CD4-positive, alpha-beta T cell treated with Interferon alpha-2 for 1 hour (primary cell): ENCODE data around the gene ANKRD39.
"Not testable (repeated sequence)": the region's sequence is repeated elsewhere in the genome, so short reads cannot be mapped to it uniquely, and the experiment has no call there.

Experiments used
- DNase-seq, 2 donors: peaks; one replicate each; pipeline ENCODE4 v3.0.0-alpha.2; 2020 to 2022

The ANKRD39 gene

GRCh38 chr2:96870626-96871255 is 12.9 kb upstream of the ANKRD39 start:
- peak; percentile 43 to 73 for DNase-seq

GRCh38 chr2:96869822-96870625 is 12.2 kb upstream of the ANKRD39 start, which contains the start of gene SEMA4C:
SEMA4C (minus strand) TSS chr2:96870080; CDS start chr2:96867886, 2,194 bp downstream.
- DNase-seq: peak; percentile 40 to 70

GRCh38 chr2:96869281-96869821 is 11.5 kb upstream of the ANKRD39 start:
- DNase-seq: no peak

GRCh38 chr2:96868555-96869280 is 10.9 kb upstream of the ANKRD39 start:
- peak; percentile 46 to 71 for DNase-seq

GRCh38 chr2:96867756-96868554 is 10.1 kb upstream of the ANKRD39 start:
- no peak for DNase-seq

- DNase-seq: no peak
These were observed 9.4 kb upstream of the ANKRD39 start for GRCh38 chr2:96866986-96867755.

- DNase-seq: no peak
These were observed 8.8 kb upstream of the ANKRD39 start for GRCh38 chr2:96866586-96866985.

DNA sequence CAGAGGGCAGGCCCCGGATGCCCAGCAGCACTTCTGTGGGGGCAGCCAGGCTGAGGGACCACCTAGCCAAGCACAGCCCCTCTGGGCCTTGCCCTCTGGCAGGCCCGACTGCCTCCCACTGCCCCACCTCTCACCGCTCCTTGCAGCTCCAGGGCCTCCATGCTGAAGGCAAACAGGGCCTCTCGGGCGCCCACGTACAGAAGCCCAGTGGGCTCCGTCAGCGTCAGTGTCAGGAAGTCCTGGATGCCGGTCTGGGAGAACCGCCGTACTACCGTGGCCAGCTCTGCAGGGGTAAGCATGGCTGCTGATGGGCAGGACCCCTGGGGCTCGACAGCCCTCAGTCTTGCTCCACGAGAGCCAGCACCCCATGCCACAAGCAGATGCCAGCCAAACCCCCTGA is 8.3 kb upstream of the ANKRD39 start:
- DNase-seq: no peak

- DNase-seq: no peak
These were observed 7.8 kb upstream of the ANKRD39 start for GRCh38 chr2:96865654-96866053.

- no peak for DNase-seq
These were observed 6.7 kb upstream of the ANKRD39 start for GRCh38 chr2:96864343-96865091.

DNA sequence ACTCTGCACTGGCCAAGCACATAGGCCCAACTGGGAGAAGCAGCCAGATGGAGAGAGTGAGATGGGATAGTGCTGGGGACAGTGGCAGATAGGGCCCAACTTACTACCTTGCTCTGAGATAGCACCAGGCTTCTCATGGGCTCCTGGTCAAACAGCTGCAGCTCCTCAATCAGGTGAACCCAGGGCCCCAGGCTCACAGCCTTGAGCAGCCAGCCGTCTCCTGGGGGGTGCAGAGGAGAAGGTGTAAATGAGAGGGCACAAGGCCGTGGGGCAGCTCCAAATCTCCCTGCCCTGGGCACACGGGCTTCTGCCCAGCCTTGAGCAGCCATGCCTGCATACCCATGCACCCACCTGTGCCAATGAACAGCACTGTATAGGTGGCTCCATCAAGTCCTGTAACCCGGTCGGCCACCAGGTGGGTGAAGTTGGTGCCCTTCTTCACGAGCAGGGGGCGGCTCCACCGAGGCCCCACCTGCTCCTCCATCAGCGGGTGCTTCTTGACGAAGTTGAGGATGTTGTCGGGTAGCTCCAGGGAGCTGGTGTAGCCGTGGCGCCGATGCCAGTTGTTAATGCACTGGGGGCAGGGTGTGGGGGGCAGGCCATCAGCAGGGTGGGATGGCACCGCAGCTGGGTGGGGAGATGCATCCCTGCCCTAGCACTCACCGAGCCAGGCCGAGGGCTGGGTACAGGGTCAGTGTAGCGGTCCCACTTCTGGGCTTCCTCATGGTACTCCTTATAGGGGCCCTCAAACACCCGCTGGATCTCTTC is 5.9 kb upstream of the ANKRD39 start:
- no peak for DNase-seq

DNA sequence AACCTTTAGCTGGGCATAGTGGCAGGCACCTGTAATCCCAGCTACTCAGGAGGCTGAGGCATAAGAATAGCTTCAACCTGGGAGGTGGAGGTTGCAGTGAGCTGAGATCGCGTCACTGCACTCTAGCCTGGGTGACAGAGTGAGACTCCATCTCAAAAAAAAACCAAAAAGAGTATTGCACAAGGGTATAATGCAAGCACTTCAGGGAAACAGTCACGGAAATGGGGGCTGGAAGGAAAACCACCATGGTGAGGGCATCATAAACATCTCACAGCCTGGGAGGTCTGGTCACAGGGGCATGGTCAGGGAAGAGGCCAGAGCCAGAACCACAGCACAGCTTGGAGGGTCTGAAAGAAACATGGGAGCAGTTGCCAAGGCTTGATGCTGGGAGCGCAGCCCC is 5.2 kb upstream of the ANKRD39 start:
- DNase-seq: not testable (repeated sequence)

DNA sequence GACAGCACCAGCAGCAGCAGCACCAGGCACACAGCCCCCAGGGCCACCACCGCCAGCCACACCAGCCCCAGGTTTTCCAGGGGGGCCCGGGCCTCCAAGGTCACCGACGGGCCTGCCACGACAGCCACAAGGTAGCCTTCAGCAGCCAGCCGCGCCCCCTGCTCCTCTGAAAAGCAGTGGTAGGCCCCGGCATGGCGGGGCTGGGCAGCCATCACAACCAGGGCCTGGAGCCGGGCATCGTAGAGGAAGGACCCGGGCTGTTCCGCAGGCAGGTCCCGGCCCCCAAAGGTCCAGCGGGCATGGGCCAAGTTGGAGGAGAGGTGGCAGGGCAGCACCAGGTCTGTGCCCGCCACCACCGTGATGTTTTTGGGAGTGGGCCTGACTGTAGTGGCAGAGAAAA is 3.3 kb upstream of the ANKRD39 start:
- no peak for DNase-seq

- no peak for DNase-seq
These were observed 2.5 kb upstream of the ANKRD39 start for GRCh38 chr2:96860065-96861029.

GRCh38 chr2:96859681-96860064 is 1.9 kb upstream of the ANKRD39 start:
- no peak for DNase-seq

DNA sequence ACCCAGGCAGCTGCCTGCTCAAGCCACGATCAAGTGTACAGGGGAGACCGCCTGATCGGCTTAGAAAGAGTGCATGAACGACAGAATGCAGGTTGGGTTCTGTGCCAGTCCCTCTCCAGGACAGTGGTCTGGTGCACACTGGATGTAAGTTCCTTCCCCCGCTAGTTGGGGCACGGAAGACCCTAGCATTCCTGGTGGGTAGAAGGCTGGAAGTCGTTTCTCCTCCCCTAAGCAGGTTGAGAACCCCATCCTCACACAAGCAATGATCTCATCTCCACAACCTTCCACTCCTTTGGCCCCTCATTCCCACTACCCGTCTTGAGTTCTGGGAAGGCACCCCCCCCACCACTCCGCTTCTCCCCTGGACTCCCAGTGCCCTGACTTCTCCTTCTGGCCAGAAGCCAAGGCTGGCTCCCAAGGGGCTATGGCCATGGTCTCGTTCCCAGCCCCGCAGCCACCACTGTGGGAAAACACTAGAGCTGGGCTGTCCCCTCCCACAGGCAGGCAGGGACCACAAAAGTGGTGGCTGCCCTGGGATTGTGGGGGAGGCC is 1.4 kb upstream of the ANKRD39 start:
- DNase-seq: no peak

- DNase-seq: peak; percentile 31 to 38
These were observed 795 bp downstream of the ANKRD39 start for GRCh38 chr2:96856776-96857666.

- DNase-seq: no peak
These were observed 4.5 kb downstream of the ANKRD39 start for GRCh38 chr2:96853321-96853720.
